ENCODE results near the gene GCGR.

Gene GCGR

GRCh38 chr17:81852237-81852636 is 48.3 kb downstream of the GCGR start:
- TF ChIP-seq CTCF (IDR thresholded peaks at IDR 0.05; ENCODE audit: low read length, missing control alignments): no peak
- DNase-seq (ENCODE audit: low read depth): no peak

GRCh38 chr17:81854974-81855774 is 51.2 kb downstream of the GCGR start:
- no peak for TF ChIP-seq CTCF (IDR thresholded peaks at IDR 0.05; ENCODE audit: low read length, missing control alignments)
- no peak for DNase-seq (ENCODE audit: low read depth)
- no peak overlapping the region for H3K4me3 ChIP-seq (replicated peaks; ENCODE audit: low read depth, low read length)

More at GRCh38 chr17:81852237-81852636, 48.3 kb downstream of the GCGR start:
- H3K4me3 ChIP-seq (replicated peaks; ENCODE audit: low read depth, low read length): no peak overlapping the region

GRCh38 chr17:81858170-81858966 is 54.4 kb downstream of the GCGR start:
- TF ChIP-seq CTCF (IDR thresholded peaks at IDR 0.05; ENCODE audit: low read length, missing control alignments): no peak
- DNase-seq (ENCODE audit: low read depth): no peak
- H3K4me3 ChIP-seq (replicated peaks; ENCODE audit: low read depth, low read length): peak overlapping the region; percentile 92

GRCh38 chr17:81858967-81859905 is 55.3 kb downstream of the GCGR start:
- peak overlapping the region; percentile 92 for H3K4me3 ChIP-seq (replicated peaks; ENCODE audit: low read depth, low read length)
- peak; percentile 33 for DNase-seq (ENCODE audit: low read depth)
- no peak for TF ChIP-seq CTCF (IDR thresholded peaks at IDR 0.05; ENCODE audit: low read length, missing control alignments)

GRCh38 chr17:81859906-81860755 is 56.2 kb downstream of the GCGR start, which contains the start of gene P4HB:
Gene P4HB (minus strand): TSS chr17:81860535. CDS start chr17:81860471, 64 bp downstream.
- TF ChIP-seq CTCF (IDR thresholded peaks at IDR 0.05; ENCODE audit: low read length, missing control alignments): no peak
- H3K4me3 ChIP-seq (replicated peaks; ENCODE audit: low read depth, low read length): peak within 1 kb of the TSS; percentile 92
- DNase-seq (ENCODE audit: low read depth): no peak
